GM19240 (cell line): ENCODE measurements around the gene TNKS1BP1.
"Not testable (repeated sequence)": the region's sequence is repeated elsewhere in the genome, so short reads cannot be mapped to it uniquely, and the experiment has no call there.

Source experiments
- DNase-seq: peaks from one replicate; pipeline ENCODE4 v3.0.0; 2011; ENCODE audit warnings: low spot score; ENCODE audit not compliant: insufficient read length

TNKS1BP1 gene

DNA sequence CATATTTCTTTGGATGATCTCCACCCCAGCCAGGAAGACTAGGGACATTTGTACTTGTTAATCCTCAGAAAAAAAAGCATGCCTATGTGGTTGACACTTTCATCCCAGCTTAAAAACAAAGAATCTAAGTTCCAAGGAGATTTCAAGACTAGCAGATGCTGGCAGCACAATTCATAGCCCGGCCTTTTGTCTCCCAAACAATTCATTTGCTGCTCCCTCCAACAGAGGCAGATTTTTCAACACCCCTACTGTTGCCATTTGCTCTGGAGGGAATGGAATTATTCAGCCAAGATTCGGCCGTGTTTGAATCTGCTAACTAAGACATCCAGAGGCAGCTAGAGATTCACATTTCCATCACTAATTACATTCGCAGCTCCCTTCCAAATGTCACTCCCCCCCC, 28.7 kb upstream of the TNKS1BP1 start:
- DNase-seq, result no peak

DNA sequence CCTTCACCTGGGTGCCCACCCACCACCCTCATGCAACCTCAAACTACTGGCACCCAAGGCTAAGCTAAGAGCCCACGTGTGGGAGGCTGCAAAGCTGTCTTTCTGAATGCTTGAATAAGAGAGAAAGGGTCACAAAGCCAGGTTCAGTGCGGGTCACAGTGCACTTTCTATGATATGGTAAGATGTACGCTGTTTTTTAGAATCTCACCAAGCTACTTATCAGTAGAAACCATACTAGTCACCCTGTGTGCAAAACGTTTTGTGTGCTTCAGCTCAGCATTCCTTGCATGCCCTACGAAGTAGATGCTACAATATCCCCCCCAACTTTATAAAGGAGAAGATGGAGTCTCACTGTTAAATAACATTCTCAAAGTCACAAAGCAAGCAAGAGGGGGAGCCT, 28.3 kb upstream of the TNKS1BP1 start:
- DNase-seq, result no peak

DNA sequence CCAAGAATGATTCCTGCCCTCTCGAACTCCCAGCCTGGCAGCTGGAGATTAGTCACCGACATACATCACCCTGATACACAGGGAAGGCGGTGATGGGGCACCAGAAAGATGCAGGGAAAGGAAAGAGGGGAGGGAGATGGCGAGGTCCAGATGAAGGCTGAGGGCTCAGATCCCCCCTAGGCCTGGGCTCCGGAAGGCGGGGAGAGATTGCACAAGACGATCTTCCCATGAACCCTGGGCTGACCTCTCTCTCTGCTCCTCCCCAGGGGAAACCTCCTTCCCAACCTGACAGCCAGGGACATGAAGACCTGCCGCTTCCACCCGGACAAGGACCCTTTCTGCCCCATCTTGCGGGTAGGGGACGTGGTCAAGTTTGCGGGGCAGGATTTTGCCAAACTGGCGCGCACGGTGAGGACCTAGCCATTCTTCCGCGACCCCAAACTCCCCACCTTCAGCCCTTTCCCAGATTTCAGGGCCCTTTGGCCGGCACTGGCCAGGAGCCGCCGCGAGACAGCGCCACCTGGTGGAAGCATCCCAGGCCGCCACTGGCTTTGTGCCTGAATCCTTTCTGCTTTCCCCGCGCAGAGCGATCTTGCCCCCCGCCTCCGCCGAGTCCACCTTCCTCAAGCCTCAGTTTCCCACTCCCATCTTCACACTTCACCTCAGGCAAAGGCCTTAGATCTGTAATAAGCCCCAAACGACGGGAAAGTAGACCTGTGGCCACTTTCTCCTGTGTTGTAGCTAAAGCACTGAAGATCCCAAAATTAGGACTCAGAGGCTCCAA, 24.9 kb upstream of the TNKS1BP1 start:
- DNase-seq, result peak; percentile 50

DNA sequence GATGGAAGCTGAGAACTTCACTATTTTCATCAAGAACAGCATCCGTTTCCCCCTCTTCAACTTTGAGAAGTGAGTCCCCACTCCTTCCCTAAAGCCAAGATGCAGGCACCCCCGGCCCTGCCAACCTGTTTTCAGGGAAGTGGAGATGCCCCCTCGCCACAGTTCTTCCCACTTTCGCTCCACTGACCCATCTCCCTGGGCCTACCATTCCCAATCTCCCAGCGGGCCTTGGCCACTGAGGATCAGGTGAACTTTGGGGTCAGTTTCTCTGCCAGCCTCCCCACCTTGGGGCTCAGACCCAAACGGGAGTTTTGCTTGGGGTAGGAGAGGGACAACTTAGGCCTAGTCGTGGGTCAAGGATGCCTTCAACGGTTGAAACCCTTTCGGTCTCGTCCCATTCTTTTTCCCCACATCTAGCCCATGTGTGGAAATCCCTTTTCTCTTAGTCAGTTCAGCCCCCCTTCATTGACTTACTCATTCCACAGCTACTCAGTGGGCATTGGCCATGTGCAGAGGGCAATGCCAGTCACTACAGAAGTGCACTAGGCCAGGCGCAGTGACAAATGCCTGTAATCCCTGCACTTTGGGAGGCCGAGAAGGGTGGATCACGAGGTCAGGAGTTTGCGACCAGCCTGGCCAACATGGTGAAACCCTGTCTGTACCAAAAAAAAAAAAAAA, 24.0 kb upstream of the TNKS1BP1 start:
- no peak for DNase-seq

DNA sequence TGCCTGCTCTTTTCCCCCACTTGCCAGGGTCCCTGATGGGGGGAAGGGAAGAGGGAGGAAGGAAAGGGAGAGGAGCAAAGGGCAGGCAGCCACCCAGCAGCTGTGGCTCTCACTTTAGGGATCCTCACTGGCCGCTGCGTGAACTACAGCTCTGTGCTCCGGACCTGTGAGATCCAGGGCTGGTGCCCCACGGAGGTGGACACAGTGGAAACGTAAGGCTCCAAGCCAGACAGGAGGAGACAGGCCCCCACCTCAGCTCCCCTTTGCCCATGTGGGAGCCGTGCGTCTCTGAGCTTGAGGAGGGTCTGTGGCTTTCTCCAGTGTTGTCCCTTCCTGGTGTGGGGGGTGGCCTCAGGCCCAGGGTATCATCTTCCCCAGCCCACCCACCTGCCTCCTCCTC, 23.3 kb upstream of the TNKS1BP1 start:
- DNase-seq, result no peak

DNA sequence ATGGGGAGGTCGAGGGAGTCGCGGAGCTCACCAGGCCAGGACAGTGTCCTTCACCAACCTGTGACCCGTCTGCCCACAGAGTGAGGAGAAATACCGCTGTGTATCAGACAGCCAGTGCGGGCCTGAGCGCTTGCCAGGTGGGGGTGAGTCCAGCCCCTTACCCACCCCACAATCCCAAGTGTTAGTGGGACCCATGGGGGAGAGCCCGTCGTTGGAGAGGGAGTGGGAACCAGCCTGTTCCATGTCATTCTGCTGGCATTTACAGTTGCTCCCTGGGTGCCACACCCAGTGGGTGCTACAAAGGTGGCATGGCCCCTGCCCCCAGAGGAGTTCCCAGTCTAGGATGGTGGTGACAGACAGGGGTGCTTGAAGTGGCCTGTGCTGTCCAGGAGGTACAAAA, 22.6 kb upstream of the TNKS1BP1 start:
- DNase-seq, result no peak

DNA sequence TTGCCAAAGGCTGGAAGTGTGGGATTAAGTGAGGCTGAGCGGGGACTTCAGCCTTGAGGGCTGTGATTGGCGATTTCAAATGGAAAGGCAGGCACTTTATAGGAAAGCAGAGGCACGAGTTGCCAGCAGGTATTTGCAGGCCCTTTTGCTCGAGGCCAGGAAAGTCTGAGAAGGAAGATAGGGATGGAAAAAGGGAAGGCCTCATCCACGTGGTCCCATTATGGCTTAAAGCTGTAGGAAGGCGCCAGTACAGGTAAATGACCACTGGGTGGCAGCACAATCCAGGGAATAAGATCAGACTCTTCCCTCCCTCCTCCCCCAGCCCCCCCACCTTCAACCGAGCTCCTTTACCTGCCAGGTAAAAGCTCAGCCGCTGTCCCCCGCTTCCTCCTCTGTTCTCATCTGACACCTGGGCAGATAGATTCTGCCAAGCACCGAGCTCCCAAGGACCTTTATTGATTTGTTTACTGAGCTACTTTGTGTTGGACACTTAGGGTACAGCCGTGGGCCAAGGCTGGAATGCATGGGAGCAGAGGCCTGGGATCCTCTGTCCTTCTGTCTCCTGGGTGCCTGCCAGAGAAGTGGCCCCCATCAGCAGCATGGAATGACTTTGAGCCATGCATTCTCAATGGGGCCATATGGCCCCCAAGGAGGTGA, 20.9 kb upstream of the TNKS1BP1 start:
- peak; percentile 66 for DNase-seq

DNA sequence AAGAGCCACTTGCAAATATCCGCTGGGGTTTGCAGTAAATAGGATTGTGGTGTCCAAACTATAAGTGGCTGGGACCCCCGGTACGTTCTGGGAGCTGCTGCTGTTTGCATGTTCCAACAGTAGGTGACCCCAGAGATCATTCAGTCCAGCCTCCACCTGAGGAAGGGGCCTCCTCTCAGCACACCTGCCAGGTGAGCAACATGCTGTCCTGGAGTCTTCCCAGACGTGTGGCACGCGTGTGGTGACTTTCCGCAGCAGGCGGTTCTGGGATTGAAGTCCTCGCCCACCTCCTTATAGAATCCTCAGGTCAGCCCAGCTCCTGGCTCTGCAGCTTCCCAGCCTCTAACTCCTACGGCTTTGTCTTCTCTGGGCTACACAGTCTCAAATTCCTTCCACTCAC, 20.1 kb upstream of the TNKS1BP1 start:
- DNase-seq, result no peak

DNA sequence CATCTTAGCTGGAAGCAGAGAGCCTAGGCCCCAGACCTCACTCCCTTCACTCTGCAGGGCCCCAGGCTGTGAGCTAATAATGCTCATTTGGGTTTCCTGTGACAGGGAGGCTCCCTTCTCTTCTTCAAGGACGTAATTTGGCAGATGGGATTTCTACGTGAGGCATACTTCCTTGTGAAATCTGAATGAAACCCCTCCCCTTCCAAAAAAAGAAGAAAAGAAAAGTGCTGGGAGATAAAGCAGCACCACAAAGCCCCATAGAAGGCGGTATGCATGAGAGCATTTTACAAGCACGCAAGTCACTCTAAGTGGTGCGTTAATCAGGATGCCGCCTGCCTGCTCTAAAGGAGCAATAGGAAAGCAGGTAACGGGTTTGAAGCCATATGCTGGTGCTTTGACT, 19.1 kb upstream of the TNKS1BP1 start:
- DNase-seq, result no peak

DNA sequence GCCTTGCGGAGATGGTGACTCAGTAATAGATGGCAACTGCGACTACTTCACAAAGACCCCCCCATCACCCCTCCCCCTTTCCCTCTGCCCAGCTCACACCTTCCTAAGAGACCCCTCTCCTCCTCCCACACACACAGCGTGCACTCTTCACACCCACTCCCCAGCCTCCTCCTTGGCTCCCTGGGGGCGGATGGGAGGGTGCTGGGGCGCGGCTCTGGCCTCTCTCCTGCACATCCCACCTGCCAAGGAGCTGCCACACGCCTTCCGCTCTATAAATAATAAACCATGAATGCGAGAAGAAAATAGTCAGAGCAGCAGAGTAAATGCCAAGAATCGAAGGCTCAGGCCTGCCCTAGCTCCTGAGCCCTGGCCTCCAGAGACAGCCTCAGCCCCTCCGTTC, 17.9 kb upstream of the TNKS1BP1 start:
- no peak for DNase-seq

DNA sequence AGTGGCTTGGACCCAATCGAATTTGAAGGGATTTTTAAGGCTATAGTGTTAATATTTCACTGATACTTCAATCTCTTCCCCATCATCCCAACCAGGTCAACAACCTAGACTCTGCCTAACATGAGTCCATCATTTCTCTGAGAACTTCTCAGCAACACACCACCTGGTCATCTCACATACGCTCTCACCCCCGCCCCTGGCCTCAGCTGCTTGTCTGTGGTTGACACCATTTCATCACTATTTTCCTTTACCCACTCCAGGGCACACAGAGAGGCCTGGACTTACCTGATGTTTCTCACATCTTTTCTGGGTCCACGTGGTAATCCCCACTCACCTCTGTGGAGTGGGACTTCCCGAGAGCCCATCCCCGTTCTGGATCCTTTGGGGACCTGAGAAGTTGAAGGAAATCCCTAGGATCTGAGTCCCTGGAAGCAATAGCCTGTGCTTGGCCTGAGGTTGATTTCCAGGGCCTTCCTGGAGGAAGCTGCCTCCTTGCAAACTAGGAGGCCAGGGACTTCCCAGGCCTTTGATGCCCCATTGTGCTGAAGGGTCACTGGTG, 16.6 kb upstream of the TNKS1BP1 start:
- no peak for DNase-seq

DNA sequence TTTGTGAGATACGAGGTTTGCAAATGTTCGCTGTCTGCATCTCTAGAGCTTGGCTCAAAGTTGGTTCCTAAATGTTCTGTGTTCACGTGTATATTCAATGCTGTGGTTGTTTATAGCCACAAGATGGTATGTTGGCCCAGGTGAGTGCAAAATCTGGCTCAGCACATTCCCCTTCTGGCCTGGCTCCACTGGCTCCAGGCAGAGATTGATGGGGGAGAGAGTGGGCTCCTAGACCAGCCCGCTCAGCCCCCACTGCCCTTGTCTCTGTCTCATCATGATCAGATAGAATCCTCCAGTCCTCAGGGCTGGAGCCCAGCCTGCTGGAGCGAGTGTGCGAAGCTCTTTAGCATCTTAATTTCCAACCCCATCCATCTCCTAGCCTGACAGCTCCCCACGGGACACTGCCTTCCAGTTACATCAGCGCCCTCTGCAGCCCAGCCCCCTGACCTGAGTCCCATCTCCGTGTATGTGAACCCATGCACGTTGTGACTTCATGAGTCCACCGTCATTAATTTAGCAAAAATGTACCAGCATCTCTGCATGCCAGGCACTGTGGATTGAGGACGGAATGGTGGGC, 15.4 kb upstream of the TNKS1BP1 start:
- DNase-seq, result no peak

DNA sequence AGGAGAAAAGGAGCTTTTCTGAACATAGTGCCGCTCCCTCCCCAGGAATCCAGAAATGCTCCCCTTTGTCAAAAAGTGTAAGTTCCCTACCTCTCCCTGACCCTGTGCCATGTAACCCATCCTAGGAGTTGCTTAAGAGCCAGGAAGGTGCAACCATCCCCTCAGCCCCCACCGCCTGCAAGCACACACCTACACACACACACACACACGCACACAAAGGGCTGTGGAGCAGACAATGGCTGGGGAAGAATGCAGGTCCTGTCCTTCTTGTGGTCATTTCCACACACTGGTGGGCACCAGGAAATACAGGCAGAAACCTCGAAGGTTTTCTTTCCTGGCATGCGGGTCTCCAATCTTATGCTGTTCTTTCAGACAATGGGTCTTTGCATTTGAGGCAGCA, 14.6 kb upstream of the TNKS1BP1 start:
- DNase-seq, result no peak

DNA sequence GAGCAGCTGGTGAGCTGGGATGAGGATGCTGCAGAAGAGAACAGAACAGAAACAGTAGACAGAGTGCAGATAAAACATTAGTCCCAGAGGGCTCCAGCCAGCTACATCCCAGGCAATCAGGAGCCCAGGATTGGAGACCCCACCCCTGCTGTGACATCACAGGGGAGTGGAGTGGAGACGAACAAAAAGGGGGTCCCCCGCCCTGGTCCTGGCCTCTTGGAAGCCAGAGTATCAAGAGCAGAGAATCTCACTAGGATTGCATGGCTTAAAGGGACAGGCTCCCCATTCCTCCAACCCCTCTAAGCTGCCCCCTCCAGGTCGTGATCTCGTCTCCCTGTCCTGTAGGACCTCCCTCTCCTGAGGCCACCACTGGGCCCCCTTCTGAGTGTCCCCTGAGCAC, 13.4 kb upstream of the TNKS1BP1 start, which contains the start of gene P2RX3:
Gene P2RX3 (plus strand): TSS at position 211 of the 400 bp plus-strand sequence. CDS start 199 bp downstream, outside the sequence.
- DNase-seq, result no peak

DNA sequence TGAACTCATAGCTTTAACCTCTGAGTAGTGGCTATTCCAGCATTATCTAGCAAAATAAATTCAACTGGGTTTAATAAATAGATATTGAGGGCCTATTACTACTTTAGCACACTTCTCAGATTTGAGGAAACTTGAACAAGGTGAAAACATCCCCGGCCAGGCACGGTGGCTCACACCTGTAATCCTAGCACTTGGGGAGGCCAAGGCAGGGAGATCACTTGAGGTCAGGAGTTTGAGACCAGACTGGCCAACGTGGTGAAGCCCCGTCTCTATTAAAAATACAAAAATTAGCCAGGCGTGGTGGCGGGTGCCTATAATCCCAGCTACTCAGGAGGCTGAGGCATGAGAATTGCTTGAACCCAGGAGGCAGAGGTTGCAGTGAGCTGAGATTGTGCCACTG, 12.1 kb upstream of the TNKS1BP1 start:
- DNase-seq, result not testable (repeated sequence)

DNA sequence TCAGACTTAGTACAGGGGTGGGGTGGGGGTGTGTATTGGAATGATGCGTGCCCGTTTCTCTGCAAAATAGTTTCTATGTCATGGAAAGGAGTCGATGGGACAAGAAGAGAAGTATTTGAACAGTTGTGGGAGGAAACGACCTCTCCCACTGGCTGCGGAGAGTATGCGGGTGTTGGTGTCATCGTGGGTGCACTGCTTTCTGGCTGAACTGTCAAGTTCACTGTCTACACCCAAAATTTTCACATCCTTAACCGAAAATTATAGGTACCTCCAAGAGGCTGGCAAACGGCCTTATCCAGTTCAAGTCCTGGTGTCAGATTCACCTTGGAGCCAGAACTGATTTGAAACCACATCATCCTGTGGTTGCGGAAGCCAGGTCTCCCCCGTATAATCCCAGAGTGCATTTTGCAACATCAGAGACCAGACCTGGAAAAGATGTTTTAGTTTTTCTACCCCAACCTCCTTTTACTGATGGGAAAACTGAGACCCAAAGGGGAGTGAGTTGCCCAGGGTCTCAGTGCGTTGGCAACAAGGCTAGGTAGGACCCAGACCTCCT, 11.4 kb upstream of the TNKS1BP1 start:
- no peak for DNase-seq

DNA sequence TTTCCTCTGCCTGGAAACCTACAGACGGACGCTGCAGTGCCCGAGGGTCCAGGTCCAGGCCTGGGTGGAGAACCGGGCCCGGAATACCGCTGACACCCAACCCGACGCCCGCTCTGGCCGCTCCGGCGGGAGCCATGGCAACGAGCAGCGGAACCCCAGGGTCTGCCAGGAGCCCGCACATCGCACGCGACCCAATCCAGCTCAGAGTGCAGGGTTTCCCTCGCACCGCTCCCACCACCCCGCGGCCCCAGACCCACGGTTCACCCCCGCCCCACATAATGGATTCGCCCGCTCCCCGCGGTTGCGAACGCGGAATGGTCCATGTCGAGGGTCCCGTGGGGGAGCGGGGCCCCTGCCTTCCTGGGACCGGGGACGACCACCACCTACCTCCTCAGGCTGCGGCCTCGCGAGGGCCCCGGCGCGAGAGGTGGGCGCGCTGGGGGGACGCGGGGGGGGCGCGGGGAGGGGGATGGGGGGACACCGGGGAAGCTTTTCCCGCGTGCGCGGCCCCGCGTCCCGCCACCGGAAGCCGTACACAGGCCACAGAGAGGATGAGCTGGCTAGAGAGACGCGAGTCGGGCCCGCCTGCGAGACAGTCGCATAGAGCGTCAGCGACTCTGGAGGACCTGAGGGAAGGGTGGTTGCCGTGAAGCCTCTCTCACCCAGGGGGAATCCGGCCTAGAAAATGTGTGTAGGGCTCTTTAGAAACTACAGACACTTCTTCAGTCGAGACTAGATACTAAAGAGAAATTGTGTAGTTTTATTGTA, 10.8 kb upstream of the TNKS1BP1 start, which contains the start of gene SSRP1:
Gene SSRP1 (minus strand): TSS at position 550 of the 768 bp plus-strand sequence. CDS start 771 bp downstream, outside the sequence.
- DNase-seq, result peak; percentile 94

DNA sequence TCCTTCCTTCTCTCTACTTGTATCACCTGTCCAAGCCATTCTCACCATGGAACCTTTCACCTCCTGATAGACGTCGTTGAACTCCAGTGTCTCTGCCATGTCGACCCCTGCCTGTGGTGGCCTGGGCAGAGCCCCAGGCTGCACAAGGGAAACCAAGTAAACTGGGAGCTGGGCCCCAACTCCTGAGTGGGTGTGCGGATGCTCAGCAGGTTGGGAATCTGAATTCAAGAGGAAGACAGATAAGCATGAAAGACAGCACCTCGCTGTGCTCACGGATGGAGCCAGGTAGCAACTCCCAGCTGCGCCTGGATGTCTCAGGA, 10.2 kb upstream of the TNKS1BP1 start:
- no peak for DNase-seq

DNA sequence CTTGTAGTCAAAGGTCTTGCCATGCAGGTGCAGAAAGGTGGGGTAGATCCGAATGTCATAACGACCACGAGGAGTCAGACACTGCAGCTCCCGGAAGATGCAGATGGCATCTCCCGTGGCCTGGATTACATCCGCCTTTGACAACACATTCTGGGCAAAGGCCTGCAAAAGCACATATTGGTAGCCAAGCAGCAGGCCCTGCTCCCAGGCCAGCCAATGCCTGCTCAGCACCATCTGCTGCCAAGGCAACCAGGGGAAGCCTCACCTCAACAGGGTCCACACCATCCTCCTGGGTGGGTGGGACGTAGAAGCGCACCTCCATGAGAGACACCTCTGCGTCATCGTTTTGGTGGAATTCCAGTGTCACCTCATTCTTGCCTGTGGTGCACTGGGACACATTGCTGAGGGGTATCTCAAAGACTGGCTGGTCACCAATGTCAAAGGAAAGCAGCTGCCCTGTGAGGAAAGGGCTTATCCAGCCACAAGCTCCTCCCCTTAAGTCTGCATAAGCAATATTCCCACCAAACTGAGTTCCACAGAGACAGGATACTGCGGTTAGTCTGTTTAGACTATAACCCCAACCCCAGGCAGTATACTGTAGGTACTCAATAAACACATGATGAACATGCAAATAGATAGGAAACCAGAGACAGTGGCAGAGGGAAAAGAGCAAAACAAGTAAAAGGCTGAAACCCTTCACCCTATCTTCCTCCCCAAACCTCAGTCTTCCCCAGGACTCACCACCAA, 8.1 kb upstream of the TNKS1BP1 start:
- no peak for DNase-seq

DNA sequence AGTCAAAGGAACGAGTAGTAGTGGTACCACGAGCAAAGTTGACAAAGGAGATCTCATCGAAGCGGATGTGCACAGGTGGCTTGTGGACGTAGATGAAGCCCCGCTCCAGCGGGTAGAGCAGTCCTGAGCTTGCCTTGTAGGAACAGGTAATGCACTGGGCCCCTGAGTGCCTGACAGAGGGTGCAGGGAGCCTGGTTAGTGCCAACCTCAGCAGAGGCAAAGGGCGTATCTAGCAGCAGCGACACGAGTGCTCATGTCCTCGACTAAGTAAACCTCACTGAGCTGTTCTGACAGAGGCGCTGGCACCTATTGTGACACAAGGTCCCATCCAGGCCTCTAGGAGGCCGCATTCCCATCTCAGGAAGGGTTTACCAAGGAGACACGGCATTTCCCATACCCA, 7.0 kb upstream of the TNKS1BP1 start:
- DNase-seq, result no peak
